Measurements from ENCODE around the gene CSPG4. TPM values are rescaled to one million over a fixed set of nuclear protein-coding genes. Genes with fewer than 3 reads are reported as not detected.
"Not testable (repeated sequence)": the region's sequence is repeated elsewhere in the genome, so short reads cannot be mapped to it uniquely, and the experiment has no call there.

The CSPG4 gene
- total and polyA plus RNA-seq, 10 of the 15 experiments (the other 5 are each of a cell fraction or from before 2014, with no cell fraction given): 0.02 to 2.2 (median 0.76) TPM

DNA sequence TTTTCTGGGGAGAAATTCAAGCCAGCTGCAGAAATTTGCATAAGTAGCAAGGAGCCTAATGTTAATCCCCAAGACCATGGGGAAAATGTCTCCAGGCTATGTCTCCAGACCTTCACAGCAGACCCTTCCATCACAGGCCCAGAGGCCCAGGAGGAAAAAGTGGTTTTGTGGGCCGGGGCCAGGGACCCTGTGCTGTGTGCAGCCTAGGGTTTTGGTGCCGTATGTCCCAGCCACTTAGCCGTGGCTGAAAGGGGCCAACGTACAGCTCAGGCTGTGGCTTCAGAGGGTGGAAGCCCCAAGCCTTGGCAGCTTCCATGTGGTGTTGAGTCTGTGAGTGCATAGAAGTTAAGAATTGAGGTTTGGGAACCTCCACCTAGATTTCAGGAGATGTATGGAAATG, 29.7 kb upstream of the CSPG4 start:
- SMC1A ChIA-PET (ENCODE audit: uncharacterized antibody, unreplicated experiment); intact Hi-C loops (cut with micrococcal nuclease; ENCODE audit: unreplicated experiment); H3K27me3 ChIP-seq (replicated peaks in 1 of 2; ENCODE audit: control insufficient read depth in 2 of 2, insufficient read depth in 2 of 2, low read length in 1 of 2); DNase-seq (ENCODE audit: low read depth, low spot score); POLR2A ChIA-PET; H4K20me1 ChIP-seq (ENCODE audit: control insufficient read depth, insufficient read depth); H3K9ac ChIP-seq (ENCODE audit: control insufficient read depth, insufficient read depth, low read length); RAD21 ChIA-PET (ENCODE audit: unreplicated experiment); ATAC-seq; H3K4me2 ChIP-seq (ENCODE audit: control insufficient read depth, insufficient read depth); FAIRE-seq; H3K9me3 ChIP-seq (replicated peaks; ENCODE audit: control insufficient read depth, insufficient read depth, low read length); in situ Hi-C loops (cut with MboI); BruUV-seq (replicated peaks); H3K79me2 ChIP-seq (ENCODE audit: control insufficient read depth, insufficient read depth, low read length); H3K4me3 ChIP-seq; H3K36me3 ChIP-seq (ENCODE audit: control insufficient read depth in 2 of 2, insufficient read depth in 2 of 2, low read length in 1 of 2); H3K27ac ChIP-seq (ENCODE audit: control insufficient read depth, insufficient read depth); H3K4me1 ChIP-seq (ENCODE audit: control insufficient read depth, insufficient read depth, low read length); H2AFZ ChIP-seq (ENCODE audit: control insufficient read depth, low read depth, low read length): not testable (repeated sequence)
- 51% methylated on average over 4 of the region's 4 CpGs for WGBS (ENCODE audit: insufficient coverage, insufficient replicate concordance, low lambda C conversion rate, missing lambda C conversion rate)
- CTCF ChIA-PET: interaction anchor here (0.8 kb wide), 1 partner anchor 99 kb away, joined by 3 read pairs; no protein-coding TSS in a partner anchor

DNA sequence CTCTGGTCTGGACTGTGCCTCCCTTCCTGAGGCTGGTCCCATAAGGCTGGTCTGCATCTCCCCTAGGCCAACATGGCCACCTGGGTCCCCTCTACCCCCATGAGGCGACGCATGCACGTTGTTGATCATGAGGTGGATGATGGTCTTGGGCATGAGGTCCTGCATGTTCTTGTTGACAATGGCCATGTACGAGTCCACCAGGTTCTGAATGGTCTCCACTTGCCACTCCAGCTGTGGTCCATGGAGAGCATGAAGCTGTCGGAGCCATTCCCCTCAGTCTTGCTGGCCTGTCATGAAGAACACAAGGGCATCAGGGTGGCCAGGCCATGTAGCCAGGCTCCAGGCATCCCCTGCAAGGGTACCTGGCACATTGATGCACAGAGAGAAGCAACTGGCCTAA, 27.1 kb upstream of the CSPG4 start:
- Histone ChIP-seq H3K27me3 (replicated peaks in 1 of 2; ENCODE audit: control insufficient read depth in 2 of 2, insufficient read depth in 2 of 2, low read length in 1 of 2) (no peaks in the 10 kb centered on the region), H3K4me1 (ENCODE audit: control insufficient read depth, insufficient read depth, low read length) (peaks cover 5% of the 10 kb centered on the region; the same call in 1 of the 2 replicates), H3K79me2 (ENCODE audit: control insufficient read depth, insufficient read depth, low read length) (no peaks in the 10 kb centered on the region), H2AFZ (ENCODE audit: control insufficient read depth, low read depth, low read length) (no peak overlapping the region), H3K4me3 (no peak overlapping the region), H3K9me3 (replicated peaks; ENCODE audit: control insufficient read depth, insufficient read depth, low read length) (no peaks in the 10 kb centered on the region; the same call in 2 of the 3 replicates), H3K27ac (ENCODE audit: control insufficient read depth, insufficient read depth) (no peak overlapping the region), H3K36me3 (ENCODE audit: control insufficient read depth in 2 of 2, insufficient read depth in 2 of 2, low read length in 1 of 2) (no peaks in the 10 kb centered on the region), H4K20me1 (ENCODE audit: control insufficient read depth, insufficient read depth) (no peaks in the 10 kb centered on the region), H3K9ac (ENCODE audit: control insufficient read depth, insufficient read depth, low read length) (no peak overlapping the region), H3K4me2 (ENCODE audit: control insufficient read depth, insufficient read depth) (no peak overlapping the region)
- intact Hi-C loops (cut with micrococcal nuclease; ENCODE audit: unreplicated experiment) (loop anchor here (5.0 kb wide), 1 partner anchor 287 kb away; the partner anchor contains the start of gene SIN3A), in situ Hi-C loops (cut with MboI) (no loop called here)
- ChIA-PET CTCF (interaction anchor here (1.3 to 2.4 kb wide), 2 partner anchors 10 to 62 kb away, joined by 3 to 10 read pairs; no protein-coding TSS in a partner anchor), POLR2A (no interaction called here), SMC1A (ENCODE audit: uncharacterized antibody, unreplicated experiment) (interaction anchor here (1.8 kb wide), 1 partner anchor 63 kb away, joined by 5 read pairs; no protein-coding TSS in a partner anchor), RAD21 (ENCODE audit: unreplicated experiment) (interaction anchor here (1.9 kb wide), 1 partner anchor 63 kb away, joined by 6 read pairs; no protein-coding TSS in a partner anchor)
- DNase-seq (ENCODE audit: low read depth, low spot score) (no peak), FAIRE-seq (no peak), ATAC-seq (no peak)
- WGBS (ENCODE audit: insufficient coverage, insufficient replicate concordance, low lambda C conversion rate, missing lambda C conversion rate): 84% methylated on average over 5 of the region's 5 CpGs
- TF ChIP-seq ZNF274 (IDR thresholded peaks at IDR 0.05; ENCODE audit: insufficient read depth, insufficient read length): no peak
- TF ChIP-seq, protein P1, sequence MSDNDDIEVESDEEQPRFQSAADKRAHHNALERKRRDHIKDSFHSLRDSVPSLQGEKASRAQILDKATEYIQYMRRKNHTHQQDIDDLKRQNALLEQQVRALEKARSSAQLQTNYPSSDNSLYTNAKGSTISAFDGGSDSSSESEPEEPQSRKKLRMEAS (IDR thresholded peaks at IDR 0.05; ENCODE audit: low read depth, low read length): no peak
- TF ChIP-seq, protein P2, sequence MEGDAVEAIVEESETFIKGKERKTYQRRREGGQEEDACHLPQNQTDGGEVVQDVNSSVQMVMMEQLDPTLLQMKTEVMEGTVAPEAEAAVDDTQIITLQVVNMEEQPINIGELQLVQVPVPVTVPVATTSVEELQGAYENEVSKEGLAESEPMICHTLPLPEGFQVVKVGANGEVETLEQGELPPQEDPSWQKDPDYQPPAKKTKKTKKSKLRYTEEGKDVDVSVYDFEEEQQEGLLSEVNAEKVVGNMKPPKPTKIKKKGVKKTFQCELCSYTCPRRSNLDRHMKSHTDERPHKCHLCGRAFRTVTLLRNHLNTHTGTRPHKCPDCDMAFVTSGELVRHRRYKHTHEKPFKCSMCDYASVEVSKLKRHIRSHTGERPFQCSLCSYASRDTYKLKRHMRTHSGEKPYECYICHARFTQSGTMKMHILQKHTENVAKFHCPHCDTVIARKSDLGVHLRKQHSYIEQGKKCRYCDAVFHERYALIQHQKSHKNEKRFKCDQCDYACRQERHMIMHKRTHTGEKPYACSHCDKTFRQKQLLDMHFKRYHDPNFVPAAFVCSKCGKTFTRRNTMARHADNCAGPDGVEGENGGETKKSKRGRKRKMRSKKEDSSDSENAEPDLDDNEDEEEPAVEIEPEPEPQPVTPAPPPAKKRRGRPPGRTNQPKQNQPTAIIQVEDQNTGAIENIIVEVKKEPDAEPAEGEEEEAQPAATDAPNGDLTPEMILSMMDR (IDR thresholded peaks at IDR 0.05 in 2 of 3, conservative IDR thresholded peaks at IDR 0.05 in 1 of 3; ENCODE audit: control insufficient read depth in 2 of 3, extremely low read depth in 1 of 3, insufficient read depth in 1 of 3, low read depth in 3 of 3, low read length in 3 of 3): no peak
- no peak for TF ChIP-seq NFYB (IDR thresholded peaks at IDR 0.05; ENCODE audit: insufficient read depth, low read depth, low read length)
- BruUV-seq (replicated peaks): no TSS peak
